GM12891 (cell line): ENCODE results near the gene TNFRSF12A.

Source experiments
- DNase-seq: peaks from one replicate; pipeline ENCODE4 v3.0.0; 2011; ENCODE audit warnings: low spot score; ENCODE audit not compliant: insufficient read length
- FAIRE-seq: peaks from 2 replicates; lab custom pipeline; 2011; peaks lifted over from hg19 to GRCh38; lab: Jason Lieb, UNC
- PAX5 ChIP-seq: IDR thresholded peaks from 2 replicates; pipeline ENCODE4 v1.6.1; 2011; ENCODE audit warnings: low read length, moderate library complexity, mild to moderate bottlenecking; ENCODE audit not compliant: insufficient read depth, severe bottlenecking
- POLR2A ChIP-seq: IDR thresholded peaks from 2 replicates; pipeline ENCODE4 v1.6.1; 2011; ENCODE audit warnings: low read depth, low read length, control low read depth
- POLR2AphosphoS5 ChIP-seq: IDR thresholded peaks from 2 replicates; pipeline ENCODE4 v1.6.1; 2011; ENCODE audit warnings: low read depth, low read length, control low read depth
- POU2F2 ChIP-seq: IDR thresholded peaks from 2 replicates; pipeline ENCODE4 v1.6.1; 2011; ENCODE audit warnings: low read depth, mild to moderate bottlenecking, control low read depth, low read length, moderate library complexity
- SPI1 ChIP-seq: IDR thresholded peaks from 2 replicates; pipeline ENCODE4 v1.6.1; 2011; ENCODE audit warnings: low read depth, low read length, control low read depth
- TAF1 ChIP-seq: IDR thresholded peaks from 2 replicates; pipeline ENCODE4 v1.6.1; 2011; ENCODE audit warnings: low read depth, low read length, control low read depth

TNFRSF12A gene

GRCh38 chr16:2985462-2985861, 34.7 kb upstream of the TNFRSF12A start:
- TF ChIP-seq POU2F2, result no peak
- TF ChIP-seq PAX5, result no peak
- TF ChIP-seq SPI1, result no peak
- DNase-seq (no peak), FAIRE-seq (no peak)

GRCh38 chr16:2985893-2986355, 34.2 kb upstream of the TNFRSF12A start:
- TF ChIP-seq POLR2AphosphoS5 (no peak), SPI1 (no peak), POLR2A (no peak), TAF1 (no peak), PAX5 (no peak), POU2F2 (no peak)
- FAIRE-seq, result no peak
- no peak for DNase-seq

- TF ChIP-seq TAF1, result no peak
- no peak for TF ChIP-seq PAX5
- TF ChIP-seq POLR2AphosphoS5, result no peak
- no peak for TF ChIP-seq SPI1
- no peak for TF ChIP-seq POU2F2
- TF ChIP-seq POLR2A, result no peak
- DNase-seq (no peak), FAIRE-seq (no peak)
Observed at GRCh38 chr16:2986623-2987188, 33.5 kb upstream of the TNFRSF12A start.

GRCh38 chr16:2987286-2987685, 32.9 kb upstream of the TNFRSF12A start:
- FAIRE-seq, result no peak
- TF ChIP-seq POU2F2 (no peak), TAF1 (no peak), POLR2A (no peak), PAX5 (no peak), SPI1 (no peak), POLR2AphosphoS5 (no peak)
- no peak for DNase-seq

GRCh38 chr16:2987833-2988232, 32.3 kb upstream of the TNFRSF12A start:
- DNase-seq (no peak), FAIRE-seq (no peak)
- no peak for TF ChIP-seq POLR2A
- TF ChIP-seq TAF1, result no peak
- TF ChIP-seq SPI1, result no peak
- TF ChIP-seq POU2F2, result no peak
- no peak for TF ChIP-seq PAX5
- TF ChIP-seq POLR2AphosphoS5, result no peak

GRCh38 chr16:2988590-2989099, 31.5 kb upstream of the TNFRSF12A start:
- no peak for DNase-seq
- TF ChIP-seq PAX5, result no peak
- no peak for TF ChIP-seq POU2F2
- TF ChIP-seq SPI1, result no peak
- TF ChIP-seq POLR2A, result no peak
- TF ChIP-seq TAF1, result no peak
- no peak for TF ChIP-seq POLR2AphosphoS5
- FAIRE-seq, result no peak

- FAIRE-seq (no peak), DNase-seq (no peak)
- no peak for TF ChIP-seq PAX5
- no peak for TF ChIP-seq POU2F2
- TF ChIP-seq POLR2A, result no peak
- TF ChIP-seq TAF1, result no peak
- no peak for TF ChIP-seq POLR2AphosphoS5
- TF ChIP-seq SPI1, result no peak
Observed at GRCh38 chr16:2990891-2991290, 29.3 kb upstream of the TNFRSF12A start.

- no peak for DNase-seq
- no peak for FAIRE-seq
- TF ChIP-seq POLR2AphosphoS5 (no peak), POU2F2 (no peak), TAF1 (no peak), POLR2A (no peak), SPI1 (no peak), PAX5 (no peak)
Observed at GRCh38 chr16:2991566-2992261, 28.5 kb upstream of the TNFRSF12A start.

GRCh38 chr16:2992383-2993081, 27.6 kb upstream of the TNFRSF12A start:
- FAIRE-seq (no peak), DNase-seq (no peak)
- no peak for TF ChIP-seq POLR2A
- TF ChIP-seq PAX5, result no peak
- TF ChIP-seq POU2F2, result no peak
- no peak for TF ChIP-seq POLR2AphosphoS5
- TF ChIP-seq SPI1, result no peak
- TF ChIP-seq TAF1, result no peak
